DND-41 (cell line): ENCODE measurements around the gene RASL12.

Experiments used
- ATAC-seq: fragments of 200-7000 bp; cut with Tn5 transposase; 3 replicates; pipeline ENCODE4 v1.9.1; 2021; ENCODE audit warnings: low read depth; ENCODE audit not compliant: insufficient read depth
- DNase-seq: peaks from one replicate; pipeline ENCODE4 v3.0.0-alpha.2; 2020
- H2AFZ ChIP-seq: 2 replicates; pipeline ENCODE4 v1.6.0; 2012; ENCODE audit warnings: low read depth, low read length
- H3K27ac ChIP-seq: 2 replicates; pipeline ENCODE4 v1.5.1; 2012; ENCODE audit warnings: low read length, inconsistent platforms
- H3K27me3 ChIP-seq: fragments of 200-600 bp; sonication (generic); 2 replicates; pipeline ENCODE4 v1.6.0; 2012; ENCODE audit warnings: low read length, mild to moderate bottlenecking, inconsistent platforms; ENCODE audit not compliant: insufficient read depth, poor library complexity
- H3K36me3 ChIP-seq: 2 replicates; pipeline ENCODE4 v1.5.1; 2012; ENCODE audit warnings: low read length, inconsistent platforms; ENCODE audit not compliant: insufficient read depth
- H3K4me1 ChIP-seq: 2 replicates; pipeline ENCODE4 v1.5.1; 2012; ENCODE audit warnings: mild to moderate bottlenecking, low read length; ENCODE audit not compliant: insufficient read depth
- H3K4me2 ChIP-seq: 2 replicates; pipeline ENCODE4 v1.6.0; 2012; ENCODE audit warnings: mild to moderate bottlenecking, moderate library complexity, low read length, inconsistent platforms; ENCODE audit not compliant: insufficient read depth
- H3K4me3 ChIP-seq, 2 experiments: fragments of 200-600 bp in 1 of 2; shearing (Covaris generic) in 1 of 2; 2 replicates each; pipeline ENCODE4 v1.5.1; 2012 to 2016; ENCODE audit warnings: inconsistent platforms in 2 of 2, low read length in 2 of 2, mild to moderate bottlenecking in 2 of 2, low read depth in 1 of 2, moderate library complexity in 1 of 2
- H3K79me2 ChIP-seq: 2 replicates; pipeline ENCODE4 v1.6.0; 2012; ENCODE audit warnings: low read length, inconsistent platforms; ENCODE audit not compliant: insufficient read depth
- H3K9ac ChIP-seq: 2 replicates; pipeline ENCODE4 v1.6.0; 2012; ENCODE audit warnings: low read depth, mild to moderate bottlenecking, inconsistent platforms, low read length, moderate library complexity
- H3K9me3 ChIP-seq: 2 replicates; pipeline ENCODE4 v1.5.1; 2012; ENCODE audit warnings: low read length, moderate library complexity, mild to moderate bottlenecking, inconsistent platforms; ENCODE audit not compliant: insufficient read depth, severe bottlenecking
- H4K20me1 ChIP-seq: 2 replicates; pipeline ENCODE4 v1.6.0; 2012; ENCODE audit warnings: low read length; ENCODE audit not compliant: insufficient read depth
- CTCF ChIP-seq: IDR thresholded peaks from 2 replicates; pipeline ENCODE4 v1.5.1; 2012; ENCODE audit warnings: borderline replicate concordance, low read length, moderate library complexity, mild to moderate bottlenecking; ENCODE audit not compliant: poor library complexity, severe bottlenecking; ENCODE audit errors: extremely low read depth
- EZH2 ChIP-seq: IDR thresholded peaks from 3 replicates; pipeline ENCODE4 v1.6.1; 2012; ENCODE audit warnings: borderline replicate concordance, low read depth, mild to moderate bottlenecking, moderate library complexity, low read length, inconsistent platforms; ENCODE audit not compliant: severe bottlenecking

RASL12 gene

GRCh38 chr15:65069779-65070546 is 2.2 kb upstream of the RASL12 start:
- Histone ChIP-seq H3K9me3 (no peaks in the 10 kb centered on the region), H3K36me3 (no peaks in the 10 kb centered on the region), H3K4me3 (no peak overlapping the region), H4K20me1 (no peaks in the 10 kb centered on the region), H3K4me2 (no peak overlapping the region), H3K27ac (no peak overlapping the region), H3K9ac (no peak overlapping the region), H3K27me3 (no peaks in the 10 kb centered on the region), H2AFZ (no peak overlapping the region), H3K79me2 (no peaks in the 10 kb centered on the region), H3K4me1 (no peaks in the 10 kb centered on the region)
- no peak for DNase-seq
- TF ChIP-seq EZH2 (no peak), CTCF (no peak)
- ATAC-seq, result no peak

- Histone ChIP-seq H3K9me3 (no peaks in the 10 kb centered on the region), H3K27ac (no peak overlapping the region), H3K4me1 (no peaks in the 10 kb centered on the region), H3K4me3 (no peak overlapping the region), H3K4me2 (no peak overlapping the region), H3K27me3 (no peaks in the 10 kb centered on the region), H3K9ac (no peak overlapping the region), H2AFZ (no peak overlapping the region), H4K20me1 (no peaks in the 10 kb centered on the region), H3K79me2 (no peaks in the 10 kb centered on the region), H3K36me3 (no peaks in the 10 kb centered on the region)
- DNase-seq, result no peak
- no peak for TF ChIP-seq EZH2
- TF ChIP-seq CTCF, result no peak
- ATAC-seq, result no peak
These were observed 1.4 kb upstream of the RASL12 start for GRCh38 chr15:65069179-65069578.

GRCh38 chr15:65068403-65068788 is 605 bp upstream of the RASL12 start:
- H4K20me1 ChIP-seq, result no peaks in the 10 kb centered on the region
- H3K27ac ChIP-seq, result no peak overlapping the region
- no peaks in the 10 kb centered on the region for H3K79me2 ChIP-seq
- no peaks in the 10 kb centered on the region for H3K4me1 ChIP-seq
- H2AFZ ChIP-seq, result no peak overlapping the region
- no peaks in the 10 kb centered on the region for H3K9me3 ChIP-seq
- no peaks in the 10 kb centered on the region for H3K27me3 ChIP-seq
- ATAC-seq, result no peak
- no peaks in the 10 kb centered on the region for H3K36me3 ChIP-seq
- TF ChIP-seq CTCF (no peak), EZH2 (no peak)
- no peak overlapping the region for H3K4me2 ChIP-seq
- no peak overlapping the region for H3K4me3 ChIP-seq
- H3K9ac ChIP-seq, result no peak overlapping the region
- DNase-seq, result no peak

GRCh38 chr15:65067317-65067644 is 510 bp downstream of the RASL12 start:
- Histone ChIP-seq H3K27me3 (no peaks in the 10 kb centered on the region), H4K20me1 (no peaks in the 10 kb centered on the region), H3K4me3 (no peak overlapping the region), H3K4me2 (no peak overlapping the region), H3K27ac (no peak overlapping the region), H3K9me3 (no peaks in the 10 kb centered on the region), H3K4me1 (no peaks in the 10 kb centered on the region), H3K79me2 (no peaks in the 10 kb centered on the region), H3K9ac (no peak overlapping the region), H3K36me3 (no peaks in the 10 kb centered on the region), H2AFZ (no peak overlapping the region)
- ATAC-seq, result no peak
- no peak for DNase-seq
- TF ChIP-seq EZH2 (no peak), CTCF (no peak)
